ENCODE results near the gene MITF.

DNA sequence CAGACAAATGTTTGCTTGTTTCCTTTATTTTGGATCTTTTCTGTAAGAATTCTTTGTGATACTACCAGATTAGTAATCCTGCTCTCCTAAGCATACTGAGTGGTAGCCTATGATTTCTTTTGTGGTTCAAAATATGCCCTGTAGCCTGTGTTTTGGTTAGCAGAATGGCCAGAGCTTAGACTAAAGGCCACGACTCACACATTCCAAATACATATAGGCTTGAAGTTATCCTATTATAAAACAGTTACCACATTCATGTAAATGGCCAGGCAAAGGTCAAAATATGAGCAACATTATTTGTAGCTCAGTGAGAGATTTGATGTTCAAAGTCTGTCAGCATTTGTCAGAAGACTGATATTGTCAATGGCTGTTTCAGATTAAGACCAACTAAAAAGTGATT lies 84.5 kb downstream of the MITF start:
- TF ChIP-seq POLR2A (IDR thresholded peaks at IDR 0.05; ENCODE audit: borderline replicate concordance, extremely low read depth, insufficient read depth, insufficient read length): no peak
- no peak for TF ChIP-seq EGR1 (IDR thresholded peaks at IDR 0.05; ENCODE audit: low read depth)
- no peak for TF ChIP-seq ELF1 (IDR thresholded peaks at IDR 0.05; ENCODE audit: borderline replicate concordance, low read depth)
- no peak for TF ChIP-seq ZNF274 (IDR thresholded peaks at IDR 0.05; ENCODE audit: low read depth, low read length)
- TF ChIP-seq, protein P1, sequence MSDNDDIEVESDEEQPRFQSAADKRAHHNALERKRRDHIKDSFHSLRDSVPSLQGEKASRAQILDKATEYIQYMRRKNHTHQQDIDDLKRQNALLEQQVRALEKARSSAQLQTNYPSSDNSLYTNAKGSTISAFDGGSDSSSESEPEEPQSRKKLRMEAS (IDR thresholded peaks at IDR 0.05): no peak
- TF ChIP-seq POLR2AphosphoS5 (IDR thresholded peaks at IDR 0.05; ENCODE audit: low read depth, low read length): no peak
- TF ChIP-seq, protein P2, sequence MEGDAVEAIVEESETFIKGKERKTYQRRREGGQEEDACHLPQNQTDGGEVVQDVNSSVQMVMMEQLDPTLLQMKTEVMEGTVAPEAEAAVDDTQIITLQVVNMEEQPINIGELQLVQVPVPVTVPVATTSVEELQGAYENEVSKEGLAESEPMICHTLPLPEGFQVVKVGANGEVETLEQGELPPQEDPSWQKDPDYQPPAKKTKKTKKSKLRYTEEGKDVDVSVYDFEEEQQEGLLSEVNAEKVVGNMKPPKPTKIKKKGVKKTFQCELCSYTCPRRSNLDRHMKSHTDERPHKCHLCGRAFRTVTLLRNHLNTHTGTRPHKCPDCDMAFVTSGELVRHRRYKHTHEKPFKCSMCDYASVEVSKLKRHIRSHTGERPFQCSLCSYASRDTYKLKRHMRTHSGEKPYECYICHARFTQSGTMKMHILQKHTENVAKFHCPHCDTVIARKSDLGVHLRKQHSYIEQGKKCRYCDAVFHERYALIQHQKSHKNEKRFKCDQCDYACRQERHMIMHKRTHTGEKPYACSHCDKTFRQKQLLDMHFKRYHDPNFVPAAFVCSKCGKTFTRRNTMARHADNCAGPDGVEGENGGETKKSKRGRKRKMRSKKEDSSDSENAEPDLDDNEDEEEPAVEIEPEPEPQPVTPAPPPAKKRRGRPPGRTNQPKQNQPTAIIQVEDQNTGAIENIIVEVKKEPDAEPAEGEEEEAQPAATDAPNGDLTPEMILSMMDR (IDR thresholded peaks at IDR 0.05 in 2 of 3, conservative IDR thresholded peaks at IDR 0.05 in 1 of 3; ENCODE audit: borderline replicate concordance in 1 of 3, insufficient read depth in 1 of 3, low read depth in 2 of 3, low read length in 2 of 3): no peak
- TF ChIP-seq, protein P3, sequence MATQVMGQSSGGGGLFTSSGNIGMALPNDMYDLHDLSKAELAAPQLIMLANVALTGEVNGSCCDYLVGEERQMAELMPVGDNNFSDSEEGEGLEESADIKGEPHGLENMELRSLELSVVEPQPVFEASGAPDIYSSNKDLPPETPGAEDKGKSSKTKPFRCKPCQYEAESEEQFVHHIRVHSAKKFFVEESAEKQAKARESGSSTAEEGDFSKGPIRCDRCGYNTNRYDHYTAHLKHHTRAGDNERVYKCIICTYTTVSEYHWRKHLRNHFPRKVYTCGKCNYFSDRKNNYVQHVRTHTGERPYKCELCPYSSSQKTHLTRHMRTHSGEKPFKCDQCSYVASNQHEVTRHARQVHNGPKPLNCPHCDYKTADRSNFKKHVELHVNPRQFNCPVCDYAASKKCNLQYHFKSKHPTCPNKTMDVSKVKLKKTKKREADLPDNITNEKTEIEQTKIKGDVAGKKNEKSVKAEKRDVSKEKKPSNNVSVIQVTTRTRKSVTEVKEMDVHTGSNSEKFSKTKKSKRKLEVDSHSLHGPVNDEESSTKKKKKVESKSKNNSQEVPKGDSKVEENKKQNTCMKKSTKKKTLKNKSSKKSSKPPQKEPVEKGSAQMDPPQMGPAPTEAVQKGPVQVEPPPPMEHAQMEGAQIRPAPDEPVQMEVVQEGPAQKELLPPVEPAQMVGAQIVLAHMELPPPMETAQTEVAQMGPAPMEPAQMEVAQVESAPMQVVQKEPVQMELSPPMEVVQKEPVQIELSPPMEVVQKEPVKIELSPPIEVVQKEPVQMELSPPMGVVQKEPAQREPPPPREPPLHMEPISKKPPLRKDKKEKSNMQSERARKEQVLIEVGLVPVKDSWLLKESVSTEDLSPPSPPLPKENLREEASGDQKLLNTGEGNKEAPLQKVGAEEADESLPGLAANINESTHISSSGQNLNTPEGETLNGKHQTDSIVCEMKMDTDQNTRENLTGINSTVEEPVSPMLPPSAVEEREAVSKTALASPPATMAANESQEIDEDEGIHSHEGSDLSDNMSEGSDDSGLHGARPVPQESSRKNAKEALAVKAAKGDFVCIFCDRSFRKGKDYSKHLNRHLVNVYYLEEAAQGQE (IDR thresholded peaks at IDR 0.05; ENCODE audit: low read depth): no peak
- no peak for TF ChIP-seq ZFX (IDR thresholded peaks at IDR 0.05)
- no peak for TF ChIP-seq TCF7L2 (IDR thresholded peaks at IDR 0.05; ENCODE audit: borderline replicate concordance, extremely low read depth, insufficient read depth, insufficient read length)

All from HCT116 (cell line).